Ectodermal cell (in vitro differentiated cells): ENCODE data around the gene ETF1.

Experiments used
- H3K27ac ChIP-seq: 2 replicates; pipeline ENCODE4 v1.7.0; 2013; ENCODE audit warnings: mild to moderate bottlenecking, low read depth, low read length; ENCODE audit not compliant: insufficient read depth, poor library complexity, severe bottlenecking
- H3K27me3 ChIP-seq: 2 replicates; pipeline ENCODE4 v1.7.0; 2013; ENCODE audit warnings: mild to moderate bottlenecking, low read length; ENCODE audit not compliant: insufficient read depth, control insufficient read depth, poor library complexity, severe bottlenecking
- H3K36me3 ChIP-seq: one replicate; pipeline ENCODE4 v1.7.0; 2013; ENCODE audit warnings: low read length; ENCODE audit not compliant: control insufficient read depth, insufficient read depth
- H3K4me1 ChIP-seq: one replicate; pipeline ENCODE4 v1.7.0; 2013; ENCODE audit warnings: low read length; ENCODE audit not compliant: control insufficient read depth, insufficient read depth
- H3K4me3 ChIP-seq: 2 replicates; pipeline ENCODE4 v1.7.0; 2013; ENCODE audit warnings: low read depth, low read length, control low read depth; ENCODE audit not compliant: insufficient read depth
- H3K9me3 ChIP-seq: 2 replicates; pipeline ENCODE4 v1.7.0; 2013; ENCODE audit warnings: mild to moderate bottlenecking, low read length, moderate library complexity; ENCODE audit not compliant: control insufficient read depth
- WGBS, 2 experiments: methylation state at CpG; one replicate each; pipeline ENCODE4 v1.1.7; 2013; ENCODE audit warnings: missing lambda C conversion rate in 2 of 2; 5-methylcytosine and 5-hydroxymethylcytosine counted together

Gene ETF1

GRCh38 chr5:138564242-138564641, 21.2 kb upstream of the ETF1 start:
- Histone ChIP-seq H3K9me3 (no peaks in the 10 kb centered on the region), H3K36me3 (peaks cover 67% of the 10 kb centered on the region), H3K27me3 (no peaks in the 10 kb centered on the region), H3K4me1 (no peaks in the 10 kb centered on the region), H3K27ac (no peak overlapping the region), H3K4me3 (no peak overlapping the region)
- WGBS, 2 experiments = 89 to 91% methylated on average over 9 of the region's 9 CpGs

DNA sequence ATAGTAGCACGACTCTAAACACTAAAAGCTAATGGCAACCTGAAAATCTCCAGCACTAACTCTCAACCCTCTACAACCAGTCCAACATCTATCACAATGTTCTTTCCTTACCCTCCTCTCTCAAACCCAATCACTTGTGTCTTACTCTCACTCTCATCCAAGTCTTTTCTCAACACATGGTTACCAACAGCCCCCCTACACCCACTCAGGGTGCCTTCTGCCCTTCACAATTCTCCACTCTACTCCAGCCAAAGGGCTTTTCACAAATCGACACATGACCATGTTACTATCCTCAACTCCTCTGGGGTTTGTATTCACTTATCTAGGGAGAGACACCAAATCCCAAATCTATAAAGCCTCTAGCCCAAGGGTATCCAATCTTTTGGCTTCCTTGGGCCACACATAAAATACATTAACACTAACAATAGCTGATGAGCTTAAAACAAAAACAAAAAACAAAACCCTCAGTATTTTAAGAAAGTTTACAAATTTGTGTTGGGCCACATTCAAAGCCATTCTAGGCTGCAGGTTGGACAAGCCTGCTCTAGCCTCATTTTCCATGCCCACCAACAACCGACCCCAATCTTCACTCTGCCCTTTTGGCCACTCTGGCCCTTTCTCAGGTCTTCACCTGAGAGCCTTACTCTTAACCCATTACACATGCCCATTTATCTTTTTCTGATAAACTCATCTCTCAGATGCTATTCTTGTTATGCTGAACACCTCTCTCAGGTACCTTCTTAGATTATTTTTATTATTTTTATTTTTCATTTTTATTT, 20.5 kb upstream of the ETF1 start:
- Histone ChIP-seq H3K27ac (no peak overlapping the region), H3K4me1 (no peaks in the 10 kb centered on the region), H3K27me3 (no peaks in the 10 kb centered on the region), H3K36me3 (peaks cover 69% of the 10 kb centered on the region), H3K9me3 (no peaks in the 10 kb centered on the region), H3K4me3 (no peak overlapping the region)
- WGBS, 2 experiments = 95 to 97% methylated on average over 3 of the region's 3 CpGs

DNA sequence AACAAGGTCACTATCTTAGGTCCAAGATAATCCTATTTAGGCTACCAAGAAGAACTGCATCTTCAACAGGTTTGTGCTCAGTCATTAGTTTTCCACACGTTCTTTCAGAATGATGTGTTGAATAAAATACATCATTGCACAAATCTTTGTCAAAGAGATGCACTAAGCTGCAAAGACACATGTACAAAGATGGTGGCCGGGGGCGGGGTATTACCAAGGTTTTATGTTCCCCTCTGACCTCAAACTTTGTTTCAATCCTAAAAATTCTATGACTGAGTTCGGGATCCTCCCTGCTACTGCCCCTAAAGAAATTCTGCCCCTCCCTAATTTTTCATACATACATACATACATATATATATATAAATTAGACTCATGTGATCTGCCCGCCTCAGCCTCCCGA, 17.9 kb upstream of the ETF1 start:
- peaks cover 68% of the 10 kb centered on the region for H3K36me3 ChIP-seq
- no peaks in the 10 kb centered on the region for H3K9me3 ChIP-seq
- H3K4me3 ChIP-seq = no peak overlapping the region
- no peak overlapping the region for H3K27ac ChIP-seq
- H3K4me1 ChIP-seq = no peaks in the 10 kb centered on the region
- WGBS, 2 experiments = 93 to 97% methylated on average over 6 of the region's 6 CpGs
- H3K27me3 ChIP-seq = no peaks in the 10 kb centered on the region

GRCh38 chr5:138559937-138560336, 16.9 kb upstream of the ETF1 start:
- Histone ChIP-seq H3K27ac (no peak overlapping the region), H3K4me1 (no peaks in the 10 kb centered on the region), H3K4me3 (no peak overlapping the region), H3K9me3 (no peaks in the 10 kb centered on the region), H3K27me3 (no peaks in the 10 kb centered on the region), H3K36me3 (peaks cover 64% of the 10 kb centered on the region)
- WGBS, 2 experiments = 92 to 95% methylated on average over 7 of the region's 7 CpGs

GRCh38 chr5:138557677-138558076, 14.6 kb upstream of the ETF1 start:
- Histone ChIP-seq H3K36me3 (peaks cover 60% of the 10 kb centered on the region), H3K4me1 (no peaks in the 10 kb centered on the region), H3K27me3 (no peaks in the 10 kb centered on the region), H3K27ac (no peak overlapping the region), H3K4me3 (no peak overlapping the region), H3K9me3 (no peaks in the 10 kb centered on the region)
- 88 to 93% methylated on average over 1 to 2 of the region's 2 CpGs for WGBS, 2 experiments

DNA sequence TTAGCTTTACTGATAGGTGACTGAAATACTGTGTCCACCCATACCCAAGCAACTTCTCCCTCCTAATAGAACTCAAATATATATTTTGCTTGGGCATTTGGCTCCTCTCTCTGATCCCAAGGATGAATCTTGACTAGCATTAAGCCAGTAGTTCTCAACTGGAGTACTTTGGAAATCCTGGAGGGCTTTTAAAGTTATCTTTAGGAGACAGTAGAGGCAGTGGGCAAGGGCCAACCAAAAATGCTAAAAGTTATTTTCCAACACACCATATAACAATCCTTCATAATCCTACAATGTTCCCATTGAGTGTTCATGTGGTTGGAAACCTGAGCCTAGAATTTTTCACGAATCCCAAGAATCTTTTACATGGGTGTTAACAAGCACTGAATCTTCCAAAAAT, 11.1 kb upstream of the ETF1 start:
- H3K27ac ChIP-seq = peak overlapping the region; percentile 20
- H3K36me3 ChIP-seq = peaks cover 39% of the 10 kb centered on the region
- H3K27me3 ChIP-seq = no peaks in the 10 kb centered on the region
- H3K9me3 ChIP-seq = no peaks in the 10 kb centered on the region
- 92 to 100% methylated on average over 1 of the region's 1 CpG for WGBS, 2 experiments
- no peaks in the 10 kb centered on the region for H3K4me1 ChIP-seq
- H3K4me3 ChIP-seq = no peak overlapping the region

DNA sequence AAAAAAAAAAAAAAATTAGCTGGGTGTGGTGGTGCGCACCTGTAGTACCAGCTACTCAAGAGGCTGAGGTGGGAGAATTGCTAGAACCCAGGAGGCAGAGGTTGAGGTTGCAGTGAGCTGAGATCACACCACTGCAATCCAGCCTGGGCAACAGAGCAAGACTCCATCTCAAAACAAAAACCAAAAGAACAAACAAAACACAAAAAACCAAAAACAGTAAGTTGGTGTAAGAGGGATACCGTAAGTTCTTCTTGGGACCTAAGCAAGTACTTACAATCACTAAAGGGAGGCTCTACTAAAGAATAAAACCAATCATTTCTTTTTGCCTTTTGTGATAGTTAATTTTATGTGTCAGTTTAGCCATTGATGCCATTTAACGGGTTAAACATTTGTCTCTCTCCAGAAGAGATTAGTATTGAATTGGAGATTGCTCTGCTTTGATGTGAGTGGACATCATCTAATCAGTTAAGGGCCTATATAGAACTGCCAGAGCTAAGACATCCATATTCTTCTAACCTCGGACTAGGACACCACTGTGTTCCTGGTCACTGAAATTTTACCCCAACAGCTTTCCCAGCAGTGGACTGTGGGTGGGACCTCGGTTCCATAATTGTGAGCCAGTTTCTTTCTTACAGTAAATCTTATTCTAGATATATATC, 10.5 kb upstream of the ETF1 start:
- no peak overlapping the region for H3K4me3 ChIP-seq
- H3K27me3 ChIP-seq = no peaks in the 10 kb centered on the region
- no peaks in the 10 kb centered on the region for H3K9me3 ChIP-seq
- WGBS, 2 experiments = 91 to 92% methylated on average over 3 to 5 of the region's 5 CpGs
- no peaks in the 10 kb centered on the region for H3K4me1 ChIP-seq
- H3K27ac ChIP-seq = no peak overlapping the region
- peaks cover 33% of the 10 kb centered on the region for H3K36me3 ChIP-seq

- no peaks in the 10 kb centered on the region for H3K9me3 ChIP-seq
- H3K27me3 ChIP-seq = no peaks in the 10 kb centered on the region
- no peaks in the 10 kb centered on the region for H3K4me1 ChIP-seq
- no peak overlapping the region for H3K27ac ChIP-seq
- no peak overlapping the region for H3K4me3 ChIP-seq
- H3K36me3 ChIP-seq = peaks cover 24% of the 10 kb centered on the region
- 91 to 94% methylated on average over 3 of the region's 4 CpGs for WGBS, 2 experiments
Observed at GRCh38 chr5:138552657-138553056, 9.6 kb upstream of the ETF1 start.

DNA sequence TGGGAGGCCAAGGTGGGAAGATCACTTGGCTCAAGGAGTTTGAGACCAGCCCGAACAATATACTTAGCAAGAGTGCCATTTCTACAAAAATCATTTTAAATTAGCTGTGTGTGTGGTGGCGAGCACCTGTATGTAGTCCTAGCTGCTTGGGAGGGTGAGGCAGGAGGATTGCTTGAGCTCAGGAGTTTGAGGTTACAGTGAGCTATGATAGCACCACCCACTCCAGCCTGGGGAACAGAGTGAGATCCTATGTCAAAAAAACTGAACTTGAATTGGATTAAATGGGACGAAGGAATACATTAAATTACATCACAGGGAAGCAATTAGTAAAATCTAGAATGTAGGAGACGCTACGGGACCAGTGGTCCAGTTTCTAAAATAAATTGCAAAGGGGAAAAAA, 6.4 kb upstream of the ETF1 start:
- Histone ChIP-seq H3K36me3 (peaks cover 3% of the 10 kb centered on the region), H3K27ac (no peak overlapping the region), H3K4me1 (peaks cover 5% of the 10 kb centered on the region), H3K9me3 (no peaks in the 10 kb centered on the region), H3K27me3 (no peaks in the 10 kb centered on the region), H3K4me3 (no peak overlapping the region)
- WGBS, 2 experiments = 98 to 99% methylated on average over 5 of the region's 5 CpGs

DNA sequence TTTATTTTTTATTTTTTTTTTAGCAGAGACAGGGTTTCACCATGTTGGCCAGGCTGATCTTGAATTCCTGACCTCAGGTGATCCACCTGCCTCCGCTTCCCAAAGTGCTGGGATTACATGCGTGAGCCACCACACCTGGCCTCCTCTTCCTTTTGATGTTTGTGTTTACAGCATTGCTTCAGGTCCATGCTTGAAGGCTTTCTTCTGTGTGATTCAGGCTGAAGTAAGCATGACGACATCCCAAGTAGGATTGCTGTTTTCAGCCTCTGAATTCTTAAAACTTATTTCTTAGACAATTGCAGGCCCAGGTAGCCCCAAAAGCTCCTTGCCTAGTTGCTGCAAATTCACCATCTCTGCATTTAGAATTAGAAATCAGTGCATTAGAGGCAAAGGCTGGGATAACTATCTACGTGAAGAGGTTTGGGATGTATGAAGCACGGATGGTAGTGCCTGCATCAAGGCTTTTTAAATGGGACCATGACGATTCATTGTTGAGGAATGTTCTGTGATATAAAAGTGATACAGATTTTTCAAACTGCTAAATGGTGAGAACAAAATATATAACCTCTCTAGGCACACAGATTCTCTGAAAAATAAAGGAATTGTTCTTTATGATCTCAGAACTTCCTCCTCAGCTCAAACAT, 3.0 kb upstream of the ETF1 start:
- Histone ChIP-seq H3K4me1 (peaks cover 14% of the 10 kb centered on the region), H3K4me3 (no peak overlapping the region), H3K27ac (no peak overlapping the region), H3K27me3 (no peaks in the 10 kb centered on the region), H3K36me3 (no peaks in the 10 kb centered on the region), H3K9me3 (no peaks in the 10 kb centered on the region)
- WGBS, 2 experiments = 87 to 96% methylated on average over 6 of the region's 6 CpGs
